Measurements from ENCODE around the gene DPP10. TPM values are rescaled to one million over a fixed set of nuclear protein-coding genes. Genes with fewer than 3 reads are reported as not detected.

The DPP10 gene
- total RNA-seq, 1 donor from 2014 or later = 6.5 TPM

DNA sequence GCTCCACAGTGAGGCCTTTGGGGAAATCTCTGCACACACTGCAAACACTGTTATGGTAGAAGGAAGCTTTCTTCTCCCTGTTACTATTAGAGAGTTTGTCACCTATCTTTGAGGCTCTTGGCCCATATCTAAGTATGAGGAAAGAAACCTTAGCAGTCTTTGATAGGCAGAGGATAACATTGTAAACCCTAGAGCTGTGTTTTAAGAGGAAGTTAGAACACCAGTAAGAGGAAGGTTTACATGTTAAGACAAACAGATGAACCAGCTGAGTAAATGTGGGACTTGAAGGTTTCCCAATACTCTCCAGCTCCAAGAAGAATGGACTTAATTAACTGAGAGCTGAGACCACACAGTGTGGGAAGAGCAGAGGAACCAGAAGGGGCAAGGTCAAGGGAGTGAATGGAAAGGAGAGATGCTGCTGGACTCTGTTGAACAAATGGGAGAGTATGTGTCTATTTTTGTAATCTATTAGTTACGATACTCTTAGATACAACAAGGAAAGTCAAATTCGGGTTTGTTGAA lies 257.0 kb downstream of the DPP10 start:
- no peaks in the 10 kb centered on the region for H3K36me3 ChIP-seq
- H3K9ac ChIP-seq = no peak overlapping the region
- no peaks in the 10 kb centered on the region for H3K27me3 Mint-ChIP-seq (ENCODE audit: insufficient read depth, low read depth)
- no peaks in the 10 kb centered on the region for H3K79me2 ChIP-seq (ENCODE audit: low read depth)
- H3K36me3 Mint-ChIP-seq = no peaks in the 10 kb centered on the region
- TF ChIP-seq EZH2phosphoT487 (IDR thresholded peaks at IDR 0.05) (no peak), EZH2 (IDR thresholded peaks at IDR 0.05) (no peak)
- TF ChIP-seq, protein P1, sequence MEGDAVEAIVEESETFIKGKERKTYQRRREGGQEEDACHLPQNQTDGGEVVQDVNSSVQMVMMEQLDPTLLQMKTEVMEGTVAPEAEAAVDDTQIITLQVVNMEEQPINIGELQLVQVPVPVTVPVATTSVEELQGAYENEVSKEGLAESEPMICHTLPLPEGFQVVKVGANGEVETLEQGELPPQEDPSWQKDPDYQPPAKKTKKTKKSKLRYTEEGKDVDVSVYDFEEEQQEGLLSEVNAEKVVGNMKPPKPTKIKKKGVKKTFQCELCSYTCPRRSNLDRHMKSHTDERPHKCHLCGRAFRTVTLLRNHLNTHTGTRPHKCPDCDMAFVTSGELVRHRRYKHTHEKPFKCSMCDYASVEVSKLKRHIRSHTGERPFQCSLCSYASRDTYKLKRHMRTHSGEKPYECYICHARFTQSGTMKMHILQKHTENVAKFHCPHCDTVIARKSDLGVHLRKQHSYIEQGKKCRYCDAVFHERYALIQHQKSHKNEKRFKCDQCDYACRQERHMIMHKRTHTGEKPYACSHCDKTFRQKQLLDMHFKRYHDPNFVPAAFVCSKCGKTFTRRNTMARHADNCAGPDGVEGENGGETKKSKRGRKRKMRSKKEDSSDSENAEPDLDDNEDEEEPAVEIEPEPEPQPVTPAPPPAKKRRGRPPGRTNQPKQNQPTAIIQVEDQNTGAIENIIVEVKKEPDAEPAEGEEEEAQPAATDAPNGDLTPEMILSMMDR (IDR thresholded peaks at IDR 0.05) = no peak
- H3F3A ChIP-seq (ENCODE audit: low read depth) = no peaks in the 10 kb centered on the region
- peaks cover 10% of the 10 kb centered on the region for H3K4me1 Mint-ChIP-seq
- H3K4me3 ChIP-seq = no peak overlapping the region
- no peak overlapping the region for H3K4me3 Mint-ChIP-seq
- no peaks in the 10 kb centered on the region for H3K9me3 Mint-ChIP-seq
- no peaks in the 10 kb centered on the region for H3K27me3 ChIP-seq
- no peak overlapping the region for H3K27ac Mint-ChIP-seq
- no peak overlapping the region for H2AFZ ChIP-seq (replicated peaks)
- no peak overlapping the region for H3K4me2 ChIP-seq
- H3K27ac ChIP-seq = no peak overlapping the region
- no peak for DNase-seq (ENCODE audit: low spot score)
- H3K9me3 ChIP-seq (ENCODE audit: low read depth) = no peaks in the 10 kb centered on the region
- peaks cover 15% of the 10 kb centered on the region for H3K4me1 ChIP-seq
- H4K20me1 ChIP-seq (ENCODE audit: low read depth) = no peaks in the 10 kb centered on the region

DNA sequence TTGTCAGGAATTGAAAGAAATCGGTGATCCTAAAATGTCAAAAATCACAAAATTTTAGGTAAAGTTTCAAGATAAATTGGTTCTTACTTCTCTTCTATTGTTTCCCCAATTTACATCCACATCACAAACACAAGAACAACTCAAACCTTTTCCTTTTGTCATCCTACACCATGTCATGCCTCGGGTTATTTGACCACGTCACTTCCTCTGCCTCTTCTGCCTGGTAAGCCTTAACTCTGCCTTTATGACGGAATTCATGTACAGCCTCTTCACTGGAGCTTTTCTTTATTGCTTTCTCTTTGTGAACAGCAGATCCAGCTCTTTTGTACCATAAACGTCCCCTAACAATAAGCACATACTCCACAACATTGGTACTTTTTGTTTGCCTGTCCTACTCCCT lies 258.0 kb downstream of the DPP10 start:
- no peaks in the 10 kb centered on the region for H3K79me2 ChIP-seq (ENCODE audit: low read depth)
- H3K4me1 Mint-ChIP-seq = peaks cover 10% of the 10 kb centered on the region
- no peaks in the 10 kb centered on the region for H3K9me3 ChIP-seq (ENCODE audit: low read depth)
- TF ChIP-seq EZH2phosphoT487 (IDR thresholded peaks at IDR 0.05) (no peak), EZH2 (IDR thresholded peaks at IDR 0.05) (no peak)
- TF ChIP-seq, protein P1 (IDR thresholded peaks at IDR 0.05) = no peak
- no peaks in the 10 kb centered on the region for H3K9me3 Mint-ChIP-seq
- no peak overlapping the region for H3K4me3 ChIP-seq
- no peak overlapping the region for H3K4me2 ChIP-seq
- H3K4me3 Mint-ChIP-seq = no peak overlapping the region
- no peak overlapping the region for H3K9ac ChIP-seq
- H3K4me1 ChIP-seq = peaks cover 15% of the 10 kb centered on the region
- H3K27ac ChIP-seq = no peak overlapping the region
- H4K20me1 ChIP-seq (ENCODE audit: low read depth) = no peaks in the 10 kb centered on the region
- H3K36me3 Mint-ChIP-seq = no peaks in the 10 kb centered on the region
- H3K27me3 Mint-ChIP-seq (ENCODE audit: insufficient read depth, low read depth) = no peaks in the 10 kb centered on the region
- H3K36me3 ChIP-seq = no peaks in the 10 kb centered on the region
- no peak overlapping the region for H2AFZ ChIP-seq (replicated peaks)
- no peaks in the 10 kb centered on the region for H3F3A ChIP-seq (ENCODE audit: low read depth)
- no peaks in the 10 kb centered on the region for H3K27me3 ChIP-seq
- peak; percentile 11 for DNase-seq (ENCODE audit: low spot score)
- no peak overlapping the region for H3K27ac Mint-ChIP-seq

DNA sequence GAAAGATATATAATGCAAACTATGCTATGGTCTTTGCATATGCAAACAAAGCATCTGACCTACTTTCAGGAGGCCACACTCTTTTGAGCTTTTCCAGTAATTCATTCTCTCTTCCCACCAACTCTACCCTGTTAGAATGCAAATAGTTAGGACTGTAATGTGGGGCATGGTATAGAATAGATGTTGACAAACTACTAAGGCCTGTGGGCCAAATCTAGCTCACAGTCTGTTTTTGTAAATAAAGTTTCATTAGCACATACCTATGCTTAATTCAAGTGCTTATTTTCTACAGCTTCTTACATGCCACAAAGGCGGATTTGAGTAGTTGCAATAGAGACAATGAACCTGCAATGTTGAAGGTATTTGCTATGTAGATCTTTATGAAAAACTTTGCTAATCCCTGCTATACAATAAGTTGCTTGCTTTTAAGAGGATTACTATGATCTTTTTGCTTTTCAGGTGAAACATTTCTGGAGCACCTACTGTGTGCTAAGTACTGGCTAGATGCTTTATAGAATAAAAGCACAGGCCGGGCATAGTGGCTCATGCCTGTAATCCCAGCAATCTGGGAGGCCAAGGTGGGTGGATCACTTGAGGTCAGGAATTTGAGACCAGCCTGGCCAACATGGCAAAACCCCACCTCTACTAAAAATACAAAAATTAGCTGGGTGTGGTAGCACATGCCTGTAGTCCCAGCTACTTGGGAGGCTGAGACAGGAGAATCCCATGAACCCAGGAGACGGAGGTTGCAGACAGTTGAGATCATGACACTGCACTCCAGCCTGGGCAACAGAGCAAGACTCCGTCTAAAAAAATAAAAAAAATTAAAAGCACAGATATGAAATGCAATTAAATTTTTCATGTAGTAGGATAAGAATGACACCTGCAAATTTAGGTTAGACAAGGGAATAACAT lies 267.8 kb downstream of the DPP10 start:
- no peak overlapping the region for H3K4me3 ChIP-seq
- H3K4me2 ChIP-seq = no peak overlapping the region
- Mint-ChIP-seq H3K27ac (no peak overlapping the region), H3K4me1 (peaks cover 21% of the 10 kb centered on the region), H3K27me3 (ENCODE audit: insufficient read depth, low read depth) (no peaks in the 10 kb centered on the region), H3K36me3 (no peaks in the 10 kb centered on the region), H3K9me3 (no peaks in the 10 kb centered on the region), H3K4me3 (no peak overlapping the region)
- H3K27me3 ChIP-seq = no peaks in the 10 kb centered on the region
- no peak overlapping the region for H3K9ac ChIP-seq
- no peaks in the 10 kb centered on the region for H3K36me3 ChIP-seq
- H2AFZ ChIP-seq (replicated peaks) = no peak overlapping the region
- TF ChIP-seq, protein P1 (IDR thresholded peaks at IDR 0.05) = no peak
- TF ChIP-seq EZH2phosphoT487 (IDR thresholded peaks at IDR 0.05) = no peak
- no peaks in the 10 kb centered on the region for H3K9me3 ChIP-seq (ENCODE audit: low read depth)
- H3K27ac ChIP-seq = no peak overlapping the region
- H3K79me2 ChIP-seq (ENCODE audit: low read depth) = no peaks in the 10 kb centered on the region
- DNase-seq (ENCODE audit: low spot score) = peak; percentile 17
- H3F3A ChIP-seq (ENCODE audit: low read depth) = peaks cover 31% of the 10 kb centered on the region
- H3K4me1 ChIP-seq = peaks cover 33% of the 10 kb centered on the region
- no peaks in the 10 kb centered on the region for H4K20me1 ChIP-seq (ENCODE audit: low read depth)

Data from neural progenitor cell (in vitro differentiated cells).